GM20000 (cell line): ENCODE data around the gene HHAT.

ENCODE experiments used
- DNase-seq: peaks from one replicate; pipeline ENCODE4 v3.0.0; 2012; ENCODE audit warnings: low spot score
- CTCF ChIP-seq: IDR thresholded peaks from 2 replicates; pipeline ENCODE4 v1.5.1; 2012; ENCODE audit warnings: mild to moderate bottlenecking, control low read depth; ENCODE audit errors: extremely low read depth, missing control alignments

HHAT gene

GRCh38 chr1:210663730-210664573, 335.2 kb downstream of the HHAT start:
- DNase-seq, result no peak
- TF ChIP-seq CTCF, result no peak

DNA sequence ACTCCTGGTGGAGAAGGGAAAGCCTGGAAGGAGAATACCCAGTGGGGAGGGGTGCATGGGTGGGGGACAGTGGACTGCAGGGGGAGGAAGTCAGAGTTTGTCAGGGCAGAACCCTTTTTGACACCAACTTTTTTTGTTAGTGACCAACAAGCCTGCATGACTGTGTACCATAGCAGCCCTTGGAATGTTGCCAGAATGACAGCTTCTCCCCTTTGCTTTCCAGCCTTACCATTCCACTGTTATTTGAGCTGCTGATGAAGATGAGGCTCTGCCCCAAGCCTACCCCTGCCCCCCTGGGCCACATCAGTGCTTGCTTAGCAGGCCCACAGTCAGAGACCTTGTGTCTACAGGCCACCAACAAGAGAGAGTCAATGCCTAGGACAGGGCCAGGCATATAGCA, 341.2 kb downstream of the HHAT start:
- DNase-seq, result no peak
- TF ChIP-seq CTCF, result no peak

DNA sequence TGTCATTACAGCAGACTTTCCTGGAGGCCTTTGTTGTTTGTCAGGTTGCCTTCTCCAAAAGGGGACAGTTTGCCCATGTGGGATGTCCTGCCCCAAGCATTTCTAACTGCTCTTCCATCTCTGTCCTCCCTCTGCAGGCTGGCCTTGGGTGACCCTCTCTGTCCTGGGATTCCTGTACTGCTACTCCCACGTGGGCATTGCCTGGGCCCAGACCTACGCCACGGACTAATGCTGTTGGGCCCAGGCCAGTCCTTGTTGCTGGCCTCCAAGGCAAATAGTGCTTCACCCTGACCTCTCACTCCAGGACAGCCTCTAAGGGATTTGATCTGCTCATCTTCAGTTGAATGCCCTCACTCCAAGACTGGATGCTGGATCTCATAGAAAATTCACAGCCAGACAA, 345.4 kb downstream of the HHAT start:
- no peak for TF ChIP-seq CTCF
- no peak for DNase-seq

GRCh38 chr1:210676539-210676938, 347.8 kb downstream of the HHAT start:
- no peak for DNase-seq
- TF ChIP-seq CTCF, result no peak

DNA sequence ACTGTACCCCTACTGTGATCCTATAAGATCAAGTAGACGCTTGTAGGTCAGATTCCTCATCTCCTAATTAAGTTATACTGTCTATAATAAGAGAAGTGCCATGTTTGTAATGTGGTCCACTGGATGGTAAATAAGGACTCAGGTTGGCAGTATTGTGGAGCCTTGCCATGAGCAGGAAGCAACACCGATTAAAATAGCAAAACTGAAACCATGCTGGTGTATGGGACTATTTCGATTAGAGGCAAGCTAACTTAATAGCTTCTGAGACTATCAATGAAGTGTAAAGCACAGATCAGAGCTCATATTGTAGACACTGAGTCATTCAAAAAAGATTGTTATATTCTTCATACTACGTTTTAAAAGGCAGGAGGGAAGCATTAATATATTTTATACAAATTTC, 348.8 kb downstream of the HHAT start:
- TF ChIP-seq CTCF, result no peak
- DNase-seq, result no peak

DNA sequence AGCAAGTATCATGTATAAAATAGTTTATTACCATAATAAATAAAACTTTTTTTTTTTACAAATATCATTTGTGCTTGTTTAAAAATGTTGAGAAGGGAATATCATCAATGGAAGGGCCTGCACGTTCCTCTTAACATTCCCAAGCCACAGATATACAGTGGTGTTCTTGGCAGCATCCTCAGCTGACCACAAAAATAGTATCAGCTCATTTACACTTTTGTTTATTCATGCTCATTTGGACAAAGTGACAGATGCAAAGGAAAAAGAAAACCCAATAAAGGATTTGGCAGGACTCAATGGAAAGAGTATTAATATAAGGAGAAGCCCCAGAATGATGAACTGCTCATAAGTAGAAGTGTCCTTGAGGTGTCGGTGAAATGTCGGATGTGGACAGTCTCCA, 349.6 kb downstream of the HHAT start:
- no peak for TF ChIP-seq CTCF

GRCh38 chr1:210681158-210681557, 352.5 kb downstream of the HHAT start:
- no peak for DNase-seq
- no peak for TF ChIP-seq CTCF

More for the DNA sequence above, 349.6 kb downstream of the HHAT start:
- no peak for DNase-seq
